Fibroblast of lung (primary cell): ENCODE results near the gene TMEM132C.

Experiments used
- EZH2 ChIP-seq: IDR thresholded peaks from 2 replicates; pipeline ENCODE4 v1.5.1; 2012; ENCODE audit warnings: low read length, control low read depth, mild to moderate bottlenecking; ENCODE audit errors: missing control alignments
- TF ChIP-seq, protein P1 (sequence below), 2 donors: IDR thresholded peaks in 1 of 2; conservative IDR thresholded peaks in 1 of 2; 1 replicate in 1 of 2; 2 replicates in 1 of 2; pipeline ENCODE4 v1.5.1; 2011 to 2012; ENCODE audit warnings: low read length in 2 of 2, control low read depth in 1 of 2, inconsistent platforms in 1 of 2, low read depth in 1 of 2, mild to moderate bottlenecking in 1 of 2

DNA sequence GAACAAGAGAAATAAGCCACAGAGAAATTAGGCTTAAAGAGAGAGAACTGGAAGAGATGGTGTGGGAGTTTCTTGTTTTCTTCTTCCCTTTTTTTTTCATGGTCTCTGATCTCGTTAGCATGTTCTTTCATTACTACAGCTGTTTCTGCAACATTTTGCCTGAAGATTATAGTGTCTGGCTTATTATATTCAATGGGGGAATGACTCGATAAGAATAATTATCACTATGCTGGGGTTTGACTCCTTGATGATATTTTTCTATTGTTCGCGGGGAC, 70.0 kb downstream of the TMEM132C start:
- TF ChIP-seq, protein P1, sequence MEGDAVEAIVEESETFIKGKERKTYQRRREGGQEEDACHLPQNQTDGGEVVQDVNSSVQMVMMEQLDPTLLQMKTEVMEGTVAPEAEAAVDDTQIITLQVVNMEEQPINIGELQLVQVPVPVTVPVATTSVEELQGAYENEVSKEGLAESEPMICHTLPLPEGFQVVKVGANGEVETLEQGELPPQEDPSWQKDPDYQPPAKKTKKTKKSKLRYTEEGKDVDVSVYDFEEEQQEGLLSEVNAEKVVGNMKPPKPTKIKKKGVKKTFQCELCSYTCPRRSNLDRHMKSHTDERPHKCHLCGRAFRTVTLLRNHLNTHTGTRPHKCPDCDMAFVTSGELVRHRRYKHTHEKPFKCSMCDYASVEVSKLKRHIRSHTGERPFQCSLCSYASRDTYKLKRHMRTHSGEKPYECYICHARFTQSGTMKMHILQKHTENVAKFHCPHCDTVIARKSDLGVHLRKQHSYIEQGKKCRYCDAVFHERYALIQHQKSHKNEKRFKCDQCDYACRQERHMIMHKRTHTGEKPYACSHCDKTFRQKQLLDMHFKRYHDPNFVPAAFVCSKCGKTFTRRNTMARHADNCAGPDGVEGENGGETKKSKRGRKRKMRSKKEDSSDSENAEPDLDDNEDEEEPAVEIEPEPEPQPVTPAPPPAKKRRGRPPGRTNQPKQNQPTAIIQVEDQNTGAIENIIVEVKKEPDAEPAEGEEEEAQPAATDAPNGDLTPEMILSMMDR (conservative IDR thresholded peaks at IDR 0.05 in 1 of 2, IDR thresholded peaks at IDR 0.05 in 1 of 2; ENCODE audit: low read depth in 1 of 2, low read length in 2 of 2): no peak
- TF ChIP-seq EZH2: no peak
